IPS-18a (cell line): ENCODE measurements around the gene NKPD1.
A peak's percentile ranks its signal among the peaks of the same experiment; 100 is the strongest.

ENCODE experiments used
- H3K27ac ChIP-seq: one replicate; pipeline ENCODE4 v1.5.1; 2013; ENCODE audit warnings: low read length
- H3K27me3 ChIP-seq: one replicate; pipeline ENCODE4 v1.6.1; 2013; ENCODE audit warnings: mild to moderate bottlenecking, low read length; ENCODE audit not compliant: control insufficient read depth, insufficient read depth
- H3K36me3 ChIP-seq: one replicate; pipeline ENCODE4 v1.6.1; 2013; ENCODE audit warnings: low read depth, low read length; ENCODE audit not compliant: control insufficient read depth
- H3K4me1 ChIP-seq: one replicate; pipeline ENCODE4 v1.6.1; 2013; ENCODE audit warnings: low read depth, low read length; ENCODE audit not compliant: control insufficient read depth
- H3K4me3 ChIP-seq: one replicate; pipeline ENCODE4 v1.5.1; 2013; ENCODE audit warnings: low read length
- H3K9ac ChIP-seq: one replicate; pipeline ENCODE4 v1.6.1; 2013; ENCODE audit warnings: mild to moderate bottlenecking, low read length, moderate library complexity
- H3K9me3 ChIP-seq: one replicate; pipeline ENCODE4 v1.6.1; 2013; ENCODE audit warnings: low read depth, low read length; ENCODE audit not compliant: control insufficient read depth

The NKPD1 gene

GRCh38 chr19:45159971-45160324, 834 bp downstream of the NKPD1 start:
- H3K4me3 ChIP-seq = no peak overlapping the region
- H3K27me3 ChIP-seq = peaks cover 20% of the 10 kb centered on the region
- H3K9ac ChIP-seq = no peak overlapping the region
- no peaks in the 10 kb centered on the region for H3K4me1 ChIP-seq
- H3K36me3 ChIP-seq = no peaks in the 10 kb centered on the region
- no peaks in the 10 kb centered on the region for H3K9me3 ChIP-seq
- no peak overlapping the region for H3K27ac ChIP-seq

- H3K9me3 ChIP-seq = no peaks in the 10 kb centered on the region
- no peaks in the 10 kb centered on the region for H3K4me1 ChIP-seq
- no peaks in the 10 kb centered on the region for H3K36me3 ChIP-seq
- H3K27me3 ChIP-seq = peaks cover 26% of the 10 kb centered on the region
- H3K9ac ChIP-seq = no peak overlapping the region
- H3K27ac ChIP-seq = no peak overlapping the region
- H3K4me3 ChIP-seq = no peak overlapping the region
Observed at GRCh38 chr19:45159210-45159970, 1.4 kb downstream of the NKPD1 start.

DNA sequence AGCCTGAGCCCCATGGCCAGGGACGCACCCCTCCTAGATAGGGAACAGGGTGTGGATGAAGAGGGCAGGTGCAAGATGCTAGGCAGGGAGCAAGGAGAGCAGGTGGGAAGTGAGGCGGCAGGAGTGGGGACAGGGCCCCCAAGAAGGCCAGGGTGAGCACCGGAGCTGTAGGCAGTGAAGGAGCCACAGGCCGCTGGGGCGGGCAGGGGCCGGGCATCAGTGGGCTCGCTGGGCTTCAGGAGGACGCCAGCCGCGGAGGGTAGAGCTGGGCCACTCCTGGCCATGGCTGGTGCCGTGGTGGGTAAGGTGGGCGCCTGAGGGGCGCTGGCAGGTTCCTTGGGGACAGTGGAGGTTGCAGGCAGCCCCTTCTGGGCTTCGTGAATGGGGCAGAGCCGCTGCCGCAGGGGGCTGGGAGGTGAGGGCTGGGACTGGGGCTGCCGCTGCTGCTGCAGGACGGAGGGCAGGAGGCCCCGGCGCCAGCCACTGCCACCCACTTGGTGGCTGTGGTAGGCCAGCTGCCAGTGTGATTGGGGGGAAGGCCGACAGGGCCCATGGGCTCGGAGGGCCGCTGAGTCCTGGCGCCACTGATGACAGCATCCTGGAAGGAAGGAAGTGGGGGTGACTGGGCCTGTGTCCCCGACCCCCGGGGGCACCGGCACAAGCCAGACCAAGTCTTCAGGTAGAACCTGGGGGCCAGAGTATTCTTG, 2.1 kb downstream of the NKPD1 start:
- H3K27me3 ChIP-seq = peaks cover 33% of the 10 kb centered on the region
- peaks cover 4% of the 10 kb centered on the region for H3K4me1 ChIP-seq
- H3K9me3 ChIP-seq = no peaks in the 10 kb centered on the region
- no peak overlapping the region for H3K9ac ChIP-seq
- H3K27ac ChIP-seq = no peak overlapping the region
- H3K4me3 ChIP-seq = no peak overlapping the region
- no peaks in the 10 kb centered on the region for H3K36me3 ChIP-seq

DNA sequence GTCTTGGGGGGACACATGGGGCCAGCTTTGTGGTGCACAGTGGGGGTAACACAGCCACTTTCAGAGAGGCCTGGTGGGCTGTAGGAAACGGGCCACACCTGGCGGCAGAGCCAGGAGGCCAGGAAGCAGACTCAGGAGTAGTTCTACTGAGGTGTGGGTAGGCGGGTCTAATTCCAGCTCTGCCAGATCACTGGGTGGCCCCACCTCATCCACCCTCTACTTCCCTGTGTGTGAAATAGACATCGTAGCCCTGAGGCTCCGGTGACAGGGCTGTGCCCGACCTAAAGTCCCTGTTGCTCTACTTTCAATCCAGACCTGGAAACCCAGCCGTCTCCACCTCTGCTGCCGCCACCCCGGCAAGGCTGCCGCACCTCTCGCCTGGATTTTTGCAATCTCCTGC, 4.0 kb downstream of the NKPD1 start:
- peaks cover 46% of the 10 kb centered on the region for H3K27me3 ChIP-seq
- no peaks in the 10 kb centered on the region for H3K36me3 ChIP-seq
- no peaks in the 10 kb centered on the region for H3K9me3 ChIP-seq
- no peak overlapping the region for H3K4me3 ChIP-seq
- no peak overlapping the region for H3K9ac ChIP-seq
- no peak overlapping the region for H3K27ac ChIP-seq
- peaks cover 4% of the 10 kb centered on the region for H3K4me1 ChIP-seq

GRCh38 chr19:45156011-45156630, 4.7 kb downstream of the NKPD1 start:
- H3K4me1 ChIP-seq = peaks cover 4% of the 10 kb centered on the region
- no peaks in the 10 kb centered on the region for H3K36me3 ChIP-seq
- H3K9me3 ChIP-seq = no peaks in the 10 kb centered on the region
- peaks cover 43% of the 10 kb centered on the region for H3K27me3 ChIP-seq
- no peak overlapping the region for H3K27ac ChIP-seq
- H3K9ac ChIP-seq = no peak overlapping the region
- no peak overlapping the region for H3K4me3 ChIP-seq

DNA sequence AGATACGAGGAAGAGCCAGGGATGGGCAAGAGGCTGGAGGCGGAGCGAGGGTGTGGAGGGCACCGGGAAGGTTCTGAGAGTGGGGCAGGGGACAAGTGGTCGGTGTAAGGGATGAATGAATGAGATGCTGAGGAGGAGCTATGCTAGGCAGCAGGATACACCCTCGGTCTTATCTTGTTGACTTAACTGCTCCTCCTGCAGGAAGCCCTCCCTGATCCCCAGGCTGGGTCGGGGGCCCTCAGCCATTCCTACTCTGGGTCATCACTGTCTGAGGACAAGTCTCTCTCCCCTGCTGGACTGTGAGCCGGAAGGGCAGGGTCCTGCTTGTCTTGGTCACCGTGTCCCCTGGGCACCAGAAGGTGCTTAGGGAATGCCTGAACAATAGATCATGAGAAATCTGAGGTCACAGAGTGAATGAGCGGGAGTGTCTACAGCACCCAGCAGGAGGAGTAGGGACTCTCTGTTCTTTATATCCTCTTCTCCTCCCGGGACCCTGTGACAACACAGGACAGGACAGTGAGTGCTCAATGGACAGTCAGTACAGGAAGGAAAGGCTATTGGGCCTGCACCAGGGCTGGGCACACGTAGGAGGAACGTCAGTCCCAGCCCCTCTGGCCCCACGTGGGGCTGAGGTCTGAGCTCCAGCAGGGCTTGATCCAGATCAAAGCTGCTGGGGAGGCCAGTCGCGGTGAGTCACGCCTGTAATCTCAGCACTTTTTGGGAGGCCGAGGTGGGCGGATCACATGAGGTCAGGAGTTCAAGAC, 6.5 kb downstream of the NKPD1 start:
- no peaks in the 10 kb centered on the region for H3K36me3 ChIP-seq
- H3K27ac ChIP-seq = no peak overlapping the region
- H3K27me3 ChIP-seq = peaks cover 40% of the 10 kb centered on the region
- peaks cover 4% of the 10 kb centered on the region for H3K4me1 ChIP-seq
- H3K4me3 ChIP-seq = peak overlapping the region; percentile 57
- no peaks in the 10 kb centered on the region for H3K9me3 ChIP-seq
- no peak overlapping the region for H3K9ac ChIP-seq

GRCh38 chr19:45153339-45154063, 7.3 kb downstream of the NKPD1 start:
- peak overlapping the region; percentile 57 for H3K4me3 ChIP-seq
- no peak overlapping the region for H3K9ac ChIP-seq
- H3K36me3 ChIP-seq = no peaks in the 10 kb centered on the region
- H3K27me3 ChIP-seq = peaks cover 40% of the 10 kb centered on the region
- peaks cover 4% of the 10 kb centered on the region for H3K4me1 ChIP-seq
- H3K27ac ChIP-seq = no peak overlapping the region
- H3K9me3 ChIP-seq = no peaks in the 10 kb centered on the region

GRCh38 chr19:45152504-45153338, 8.1 kb downstream of the NKPD1 start:
- H3K9ac ChIP-seq = no peak overlapping the region
- H3K27ac ChIP-seq = no peak overlapping the region
- H3K4me1 ChIP-seq = peaks cover 4% of the 10 kb centered on the region
- no peaks in the 10 kb centered on the region for H3K36me3 ChIP-seq
- no peak overlapping the region for H3K4me3 ChIP-seq
- H3K9me3 ChIP-seq = no peaks in the 10 kb centered on the region
- H3K27me3 ChIP-seq = peaks cover 40% of the 10 kb centered on the region

DNA sequence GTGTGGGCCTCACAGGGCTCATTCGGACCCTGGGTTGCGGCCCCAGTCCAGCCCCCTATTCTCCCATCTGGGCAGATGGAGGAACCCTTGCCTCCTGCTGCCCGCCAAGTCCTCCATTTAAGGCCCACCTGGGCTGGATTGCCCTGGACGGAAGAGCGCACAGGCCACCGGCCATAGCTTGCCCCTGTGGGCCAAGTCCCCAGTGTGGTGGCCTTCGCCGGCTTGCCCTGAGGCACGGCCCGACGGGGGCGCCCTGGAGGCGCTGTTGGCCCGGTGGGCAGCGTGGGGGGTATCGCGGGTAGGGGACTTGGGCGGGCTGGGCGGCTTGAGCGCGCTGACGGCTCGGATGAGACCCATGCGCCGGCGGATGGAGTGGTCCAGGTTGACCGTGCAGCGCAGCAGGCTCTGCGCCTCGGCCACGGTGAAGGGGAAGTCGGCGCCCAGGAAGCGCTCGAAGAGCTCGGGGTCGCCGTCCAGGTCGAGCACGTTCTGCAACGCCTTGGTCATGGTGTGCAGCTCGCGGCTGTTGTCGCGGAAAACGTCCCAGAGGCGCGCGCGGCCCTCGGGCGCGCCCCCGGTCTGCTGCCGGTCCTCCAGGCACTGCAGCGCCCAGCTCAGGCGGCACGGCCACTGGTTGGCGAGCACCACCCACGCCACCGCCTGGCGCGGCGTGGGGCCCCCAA, 8.8 kb downstream of the NKPD1 start:
- H3K27me3 ChIP-seq = peaks cover 36% of the 10 kb centered on the region
- no peaks in the 10 kb centered on the region for H3K36me3 ChIP-seq
- peaks cover 4% of the 10 kb centered on the region for H3K4me1 ChIP-seq
- no peak overlapping the region for H3K4me3 ChIP-seq
- H3K9ac ChIP-seq = no peak overlapping the region
- no peaks in the 10 kb centered on the region for H3K9me3 ChIP-seq
- H3K27ac ChIP-seq = no peak overlapping the region

- Histone ChIP-seq H3K4me3 (no peak overlapping the region), H3K9me3 (no peaks in the 10 kb centered on the region), H3K27me3 (peaks cover 36% of the 10 kb centered on the region), H3K36me3 (no peaks in the 10 kb centered on the region), H3K4me1 (peaks cover 4% of the 10 kb centered on the region), H3K27ac (no peak overlapping the region), H3K9ac (no peak overlapping the region)
Observed at GRCh38 chr19:45151320-45151719, 9.5 kb downstream of the NKPD1 start.
